WTC11 (cell line): Measurements from ENCODE around the gene GRIK2.

ENCODE experiments used
- CBFB ChIP-seq: sonication (generic); formaldehyde crosslinking; IDR thresholded peaks from 2 replicates; pipeline ENCODE4 v1.8.1; 2022; ENCODE audit warnings: mild to moderate bottlenecking, low read depth, missing genetic modification reagents
- CDX4 ChIP-seq: fragments of 250-450 bp; sonication (Bioruptor Pico); IDR thresholded peaks from 2 replicates; pipeline ENCODE4 v1.9.0; 2021; ENCODE audit warnings: moderate library complexity, mild to moderate bottlenecking, inconsistent platforms, borderline replicate concordance
- CREB1 ChIP-seq: sonication (generic); formaldehyde crosslinking; IDR thresholded peaks from 2 replicates; pipeline ENCODE4 v1.8.0; 2023; ENCODE audit warnings: mild to moderate bottlenecking, missing genetic modification reagents
- CTCF ChIP-seq: fragments of 200-600 bp; IDR thresholded peaks from 2 replicates; pipeline ENCODE4 v1.8.0; 2022; ENCODE audit warnings: antibody characterized with exemption
- ETV6 ChIP-seq: sonication (generic); formaldehyde crosslinking; IDR thresholded peaks from 2 replicates; pipeline ENCODE4 v1.8.1; 2022; ENCODE audit warnings: mild to moderate bottlenecking, missing genetic modification reagents
- FOXJ3 ChIP-seq: sonication (generic); formaldehyde crosslinking; IDR thresholded peaks from 2 replicates; pipeline ENCODE4 v1.9.0; 2021; ENCODE audit warnings: missing genetic modification reagents, mild to moderate bottlenecking, borderline replicate concordance
- FOXK1 ChIP-seq: sonication (generic); formaldehyde crosslinking; IDR thresholded peaks from 2 replicates; pipeline ENCODE4 v1.8.0; 2022; ENCODE audit warnings: mild to moderate bottlenecking, moderate library complexity, missing genetic modification reagents
- GABPB1 ChIP-seq: sonication (generic); formaldehyde crosslinking; IDR thresholded peaks from 2 replicates; pipeline ENCODE4 v1.8.1; 2023; ENCODE audit warnings: mild to moderate bottlenecking, missing genetic modification reagents
- IRF2 ChIP-seq: sonication (generic); formaldehyde crosslinking; IDR thresholded peaks from 2 replicates; pipeline ENCODE4 v1.8.0; 2022; ENCODE audit warnings: low read depth, missing genetic modification reagents, borderline replicate concordance
- MYBL2 ChIP-seq: sonication (generic); formaldehyde crosslinking; IDR thresholded peaks from 2 replicates; pipeline ENCODE4 v1.8.1; 2023; ENCODE audit warnings: mild to moderate bottlenecking, moderate library complexity, missing genetic modification reagents
- NR3C1 ChIP-seq: sonication (generic); formaldehyde crosslinking; conservative IDR thresholded peaks from 2 replicates; pipeline ENCODE4 v1.8.1; 2023; ENCODE audit warnings: low read depth, mild to moderate bottlenecking, missing genetic modification reagents
- TCF7 ChIP-seq: sonication (generic); formaldehyde crosslinking; IDR thresholded peaks from 2 replicates; pipeline ENCODE4 v1.8.0; 2022; ENCODE audit warnings: mild to moderate bottlenecking, low read depth, missing genetic modification reagents, moderate library complexity
- USF2 ChIP-seq: sonication (generic); formaldehyde crosslinking; IDR thresholded peaks from 2 replicates; pipeline ENCODE4 v1.8.1; 2023; ENCODE audit warnings: mild to moderate bottlenecking, missing genetic modification reagents, moderate library complexity
- ZSCAN18 ChIP-seq: fragments of 250-450 bp; sonication (Bioruptor Pico); IDR thresholded peaks from 2 replicates; pipeline ENCODE4 v2.1.2; 2022; ENCODE audit warnings: mild to moderate bottlenecking, moderate library complexity

GRCh38 chr6:101700655-101701054 lies 307.1 kb downstream of the GRIK2 start:
- TF ChIP-seq ZSCAN18 (CRISPR knock-in tag) (no peak), IRF2 (no peak), CTCF (no peak), USF2 (no peak), CREB1 (no peak), NR3C1 (CRISPR knock-in tag) (no peak), ETV6 (CRISPR knock-in tag) (no peak), MYBL2 (CRISPR knock-in tag) (no peak), CDX4 (CRISPR knock-in tag) (no peak), TCF7 (no peak), CBFB (CRISPR knock-in tag) (no peak), GABPB1 (no peak), FOXJ3 (CRISPR knock-in tag) (no peak), FOXK1 (CRISPR knock-in tag) (no peak)
